Right cardiac atrium (tissue), 5 donors: Measurements from ENCODE around the gene PEMT. TPM values are rescaled to one million over a fixed set of nuclear protein-coding genes. Genes with fewer than 3 reads are reported as not detected.

ENCODE experiments used
- ATAC-seq, 2 donors: fragments of 200-7000 bp; cut with Tn5 transposase; one replicate each; pipeline versions ENCODE4 v1.8.0 to v1.9.1; 2020; ENCODE audit warnings: moderate library complexity in 2 of 2, mild to moderate bottlenecking in 1 of 2
- DNase-seq, 3 donors: peaks; one replicate each; pipeline ENCODE4 v3.0.0-alpha.2; 2020
- H3K27ac ChIP-seq: one replicate; pipeline ENCODE4 v1.5.1; 2013; ENCODE audit warnings: mild to moderate bottlenecking, low read length, control low read depth, moderate library complexity
- H3K27me3 ChIP-seq: one replicate; pipeline ENCODE4 v1.6.1; 2013; ENCODE audit not compliant: control insufficient read depth, insufficient read depth
- H3K4me1 ChIP-seq: one replicate; pipeline ENCODE4 v1.6.1; 2013; ENCODE audit warnings: low read length; ENCODE audit not compliant: control insufficient read depth, insufficient read depth
- H3K4me3 ChIP-seq: one replicate; pipeline ENCODE4 v1.5.1; 2013; ENCODE audit warnings: low read length, control low read depth
- H3K9me3 ChIP-seq: one replicate; pipeline ENCODE4 v1.6.1; 2013; ENCODE audit warnings: low read length; ENCODE audit not compliant: control insufficient read depth
- WGBS: extraction: QIAGEN DNeasy Blood & Tissue Kit; methylation state at CpG from one replicate; pipeline ENCODE4 v1.1.7; 2013; 5-methylcytosine and 5-hydroxymethylcytosine counted together
- intact Hi-C, 4 donors: fragments of 100-400 bp; cut with DNase I; formaldehyde crosslinking; loops; one replicate each; pipeline versions ENCODE4 v1.11.0 to v1.14.0; 2022 to 2023
- polyA plus RNA-seq: library from polyadenylated mRNA; stranded (reverse); fragments of 200-250 nt; gene quantifications from one replicate; pipeline ENCODE4 v1.2.3, GENCODE V29; 2013
- total RNA-seq, 4 donors: library from RNA; stranded (reverse); fragmentation: NEBNext Ultra II Directional; extraction: Animal tissue kit (Norgen Biotek cat#: 25700); gene quantifications; one replicate each; pipeline ENCODE4 v1.2.1, GENCODE V29; 2021
- donor health status: healthy with polysubstance abuse.
- donor health status: DM: no; HTN: yes; CAD: no.
- donor health status: DM: no; HTN: no; CAD: no.
- donor health status: DM: no; HTN: yes; CAD: no; lungs with severe emphysema.
- donor health status: DM: yes; HTN: yes; CAD: no.

Gene PEMT
- total and polyA plus RNA-seq, 5 donors = 18.4 to 28.5 (median 19.6) TPM

GRCh38 chr17:17552351-17553216, 38.9 kb downstream of the PEMT start:
- peak overlapping the region; percentile 84 for H3K27ac ChIP-seq
- DNase-seq (peak; percentile 13 to 62 (median 53)), ATAC-seq (peak in 1 of 2 donors; percentile 42)
- peaks cover 5% of the 10 kb centered on the region for H3K4me1 ChIP-seq
- H3K9me3 ChIP-seq = no peaks in the 10 kb centered on the region
- 76% methylated on average over 27 of the region's 27 CpGs for WGBS
- H3K27me3 ChIP-seq = no peaks in the 10 kb centered on the region
- H3K4me3 ChIP-seq = no peak overlapping the region
- intact Hi-C loops = no loop called here

DNA sequence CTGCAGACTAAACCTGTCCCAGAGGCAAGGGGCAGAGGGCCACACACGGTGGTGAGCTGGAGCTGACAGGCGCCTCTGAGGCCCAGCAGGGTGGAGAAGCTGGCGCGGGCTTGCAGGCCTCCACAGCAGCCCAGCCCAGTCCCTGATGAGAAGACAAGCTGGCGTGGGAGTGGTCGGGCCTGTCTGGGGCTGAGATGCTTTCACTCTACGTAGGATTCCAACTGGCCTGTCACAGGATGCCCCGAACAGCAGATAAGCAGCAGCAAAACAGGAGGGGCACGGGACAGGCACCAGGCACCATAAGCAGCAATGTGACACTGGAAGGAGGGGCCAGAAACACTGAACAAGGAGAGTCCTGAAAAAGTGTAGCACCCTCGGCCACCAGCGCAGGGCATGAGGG, 40.1 kb downstream of the PEMT start:
- DNase-seq (peak; percentile 71 to 89 (median 88)), ATAC-seq (peak; percentile 79 to 84)
- no peak overlapping the region for H3K4me3 ChIP-seq
- H3K9me3 ChIP-seq = no peaks in the 10 kb centered on the region
- H3K4me1 ChIP-seq = peaks cover 3% of the 10 kb centered on the region
- peak overlapping the region; percentile 84 for H3K27ac ChIP-seq
- 43% methylated on average over 11 of the region's 11 CpGs for WGBS
- H3K27me3 ChIP-seq = no peaks in the 10 kb centered on the region
- intact Hi-C loops = no loop called here

- DNase-seq (peak; percentile 23 to 87 (median 76)), ATAC-seq (peak; percentile 53 to 55)
- intact Hi-C loops = no loop called here
- Histone ChIP-seq H3K27me3 (no peaks in the 10 kb centered on the region), H3K9me3 (no peaks in the 10 kb centered on the region), H3K4me3 (no peak overlapping the region), H3K4me1 (peaks cover 3% of the 10 kb centered on the region), H3K27ac (peak overlapping the region; percentile 84)
- WGBS = 74% methylated on average over 20 of the region's 20 CpGs
Observed at GRCh38 chr17:17549732-17550366, 41.7 kb downstream of the PEMT start.

GRCh38 chr17:17548044-17548443, 43.5 kb downstream of the PEMT start:
- Histone ChIP-seq H3K27me3 (no peaks in the 10 kb centered on the region), H3K9me3 (no peaks in the 10 kb centered on the region), H3K4me3 (no peak overlapping the region), H3K4me1 (peaks cover under 1% of the 10 kb centered on the region), H3K27ac (peak overlapping the region; percentile 57)
- DNase-seq (peak; percentile 4 to 59 (median 47)), ATAC-seq (no peak)
- 74% methylated on average over 8 of the region's 8 CpGs for WGBS
- intact Hi-C loops = no loop called here

DNA sequence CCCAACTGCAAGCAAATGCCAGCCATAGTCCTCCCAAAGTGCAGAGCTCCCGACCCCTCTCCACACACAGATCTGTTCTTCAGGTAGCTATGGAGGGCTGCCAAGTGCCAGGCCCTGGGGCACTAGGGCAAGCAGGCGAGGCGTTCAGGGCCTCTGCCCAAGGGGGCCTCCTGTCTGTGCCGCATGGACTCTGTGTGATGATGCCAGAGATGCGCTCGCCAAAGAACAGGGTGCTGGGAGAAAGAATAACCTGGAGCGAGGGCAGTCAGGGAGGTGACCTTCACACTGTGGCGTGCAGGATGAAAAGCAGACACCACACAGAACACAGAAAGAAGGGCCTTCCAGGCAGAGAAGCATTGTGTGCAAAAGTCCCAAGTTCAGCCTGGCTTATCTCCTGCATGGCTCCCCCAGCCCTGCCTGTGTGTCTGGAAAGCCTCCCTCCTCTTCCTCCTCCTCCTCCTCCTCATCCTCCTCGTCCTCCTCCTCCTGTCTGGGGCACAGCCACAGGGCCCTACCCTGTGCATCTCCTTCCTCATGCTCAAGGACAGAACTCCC, 44.2 kb downstream of the PEMT start:
- Histone ChIP-seq H3K4me3 (no peak overlapping the region), H3K27me3 (no peaks in the 10 kb centered on the region), H3K4me1 (no peaks in the 10 kb centered on the region), H3K27ac (peak overlapping the region; percentile 10), H3K9me3 (no peaks in the 10 kb centered on the region)
- intact Hi-C loops = no loop called here
- no peak for ATAC-seq
- 65% methylated on average over 9 of the region's 9 CpGs for WGBS
- peak; percentile 19 to 66 (median 60) for DNase-seq

DNA sequence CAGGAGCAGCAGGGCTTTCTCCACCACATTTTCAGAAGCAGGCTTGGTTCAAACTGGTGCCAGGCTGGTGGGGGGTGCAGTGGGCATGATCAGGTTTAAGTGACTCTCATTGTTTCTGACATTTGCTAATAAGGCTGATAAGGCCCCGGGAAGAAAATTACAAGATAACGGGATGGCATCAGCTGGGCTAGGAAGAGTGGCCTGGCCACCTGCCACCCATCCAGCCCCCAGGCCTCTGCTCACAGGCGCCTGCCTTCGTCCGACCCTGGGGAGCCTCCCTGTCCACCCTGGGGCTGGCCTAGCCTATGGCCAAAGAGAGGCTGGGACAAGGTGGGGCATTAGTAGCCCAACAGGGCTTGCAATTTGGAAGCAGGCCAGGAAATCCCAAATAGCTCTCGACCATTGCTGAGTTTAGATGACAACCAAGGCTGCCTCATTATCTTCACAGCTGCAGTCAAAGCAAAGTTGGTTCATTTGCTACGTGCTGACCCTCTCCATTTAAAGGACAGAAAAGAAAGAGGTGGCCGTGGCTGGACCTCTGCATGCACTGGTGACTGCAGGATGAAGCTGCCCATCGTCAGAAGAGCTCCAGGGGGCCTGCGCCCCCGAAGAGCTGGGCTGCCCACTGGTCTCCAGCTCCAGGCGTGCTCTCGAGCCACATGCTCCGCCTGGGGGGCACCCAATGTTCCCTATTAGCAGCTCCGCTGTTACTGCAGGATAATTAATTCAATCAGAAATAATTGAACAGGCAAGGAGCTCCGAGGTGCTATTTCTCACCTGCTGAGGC, 44.9 kb downstream of the PEMT start:
- WGBS = 75% methylated on average over 16 of the region's 16 CpGs
- Histone ChIP-seq H3K4me1 (no peaks in the 10 kb centered on the region), H3K27ac (peak overlapping the region; percentile 10), H3K9me3 (no peaks in the 10 kb centered on the region), H3K4me3 (no peak overlapping the region), H3K27me3 (no peaks in the 10 kb centered on the region)
- intact Hi-C loops = no loop called here
- peak; percentile 8 to 55 (median 52) for DNase-seq
- no peak for ATAC-seq

DNA sequence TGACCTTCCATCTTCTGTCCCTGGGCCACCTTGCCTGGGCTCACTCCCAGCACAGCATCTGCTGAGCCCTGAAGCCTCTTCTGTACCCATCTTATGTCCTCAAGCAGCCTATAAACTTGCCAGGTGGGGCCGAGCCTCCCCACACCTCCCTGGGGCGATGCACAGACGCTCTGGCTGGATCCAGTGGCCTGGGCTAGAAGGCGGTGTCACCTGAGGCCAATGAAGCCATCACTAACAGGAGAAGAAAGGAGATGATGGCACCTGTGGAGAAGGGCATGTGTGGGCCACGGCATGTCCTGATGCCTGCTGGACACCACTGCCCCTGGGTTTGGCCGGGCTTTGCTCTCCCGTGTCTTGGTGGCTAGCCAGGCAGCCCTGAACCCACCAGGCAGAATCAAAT, 45.5 kb downstream of the PEMT start:
- H3K27ac ChIP-seq = no peak overlapping the region
- 74% methylated on average over 7 of the region's 7 CpGs for WGBS

GRCh38 chr17:17545031-17545820, 46.3 kb downstream of the PEMT start:
- intact Hi-C loops = no loop called here
- peak; percentile 76 to 88 (median 79) for DNase-seq
- H3K9me3 ChIP-seq = no peaks in the 10 kb centered on the region
- H3K27me3 ChIP-seq = no peaks in the 10 kb centered on the region
- no peak overlapping the region for H3K4me3 ChIP-seq
- ATAC-seq = peak; percentile 26 to 46
- 84% methylated on average over 20 of the region's 20 CpGs for WGBS
- H3K27ac ChIP-seq = no peak overlapping the region
- H3K4me1 ChIP-seq = no peaks in the 10 kb centered on the region

More for the DNA sequence above, 45.5 kb downstream of the PEMT start:
- intact Hi-C loops = no loop called here
- H3K4me3 ChIP-seq = no peak overlapping the region
- ATAC-seq (no peak), DNase-seq (peak; percentile 12 to 47 (median 33))
- no peaks in the 10 kb centered on the region for H3K4me1 ChIP-seq
- H3K27me3 ChIP-seq = no peaks in the 10 kb centered on the region
- H3K9me3 ChIP-seq = no peaks in the 10 kb centered on the region

GRCh38 chr17:17542906-17543635, 48.4 kb downstream of the PEMT start:
- no peak overlapping the region for H3K27ac ChIP-seq
- no peaks in the 10 kb centered on the region for H3K9me3 ChIP-seq
- H3K4me3 ChIP-seq = no peak overlapping the region
- WGBS = 95% methylated on average over 22 of the region's 22 CpGs
- DNase-seq = peak; percentile 4 to 49 (median 29)
- no peaks in the 10 kb centered on the region for H3K27me3 ChIP-seq
- intact Hi-C loops = no loop called here
- ATAC-seq = no peak
- no peaks in the 10 kb centered on the region for H3K4me1 ChIP-seq

DNA sequence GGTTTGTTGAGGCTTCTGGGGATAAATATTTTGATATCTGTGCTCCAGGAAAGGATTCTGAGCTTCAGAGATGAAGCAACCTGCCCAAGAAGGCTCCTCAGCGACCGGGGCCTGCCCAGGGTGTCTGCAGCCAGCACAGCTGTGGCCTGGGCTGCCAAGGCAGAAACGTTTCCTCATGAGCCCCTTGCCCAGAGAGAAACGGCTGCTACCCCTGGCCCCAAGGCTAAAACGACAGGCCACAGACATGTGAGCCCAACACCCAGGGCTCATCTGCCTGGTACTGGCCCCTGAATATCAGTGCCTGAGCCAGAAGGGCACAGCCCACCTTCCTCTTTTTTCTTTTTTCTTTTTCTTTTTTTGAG, 49.9 kb downstream of the PEMT start:
- DNase-seq = peak; percentile 7 to 38 (median 27)
- H3K9me3 ChIP-seq = no peaks in the 10 kb centered on the region
- intact Hi-C loops = no loop called here
- H3K27me3 ChIP-seq = no peaks in the 10 kb centered on the region
- H3K4me3 ChIP-seq = no peak overlapping the region
- peaks cover 3% of the 10 kb centered on the region for H3K4me1 ChIP-seq
- 72% methylated on average over 5 of the region's 5 CpGs for WGBS
- no peak overlapping the region for H3K27ac ChIP-seq
- ATAC-seq = no peak
